Fibroblast of upper back skin (primary cell): ENCODE measurements around the gene TUBB.
"Not testable (repeated sequence)": the region's sequence is repeated elsewhere in the genome, so short reads cannot be mapped to it uniquely, and the experiment has no call there.

Source experiments
- DNase-seq: peaks from one replicate; pipeline ENCODE4 v3.0.0-alpha.2; 2013

TUBB gene

GRCh38 chr6:30687659-30688431, 32.3 kb upstream of the TUBB start:
- peak; percentile 42 for DNase-seq

DNA sequence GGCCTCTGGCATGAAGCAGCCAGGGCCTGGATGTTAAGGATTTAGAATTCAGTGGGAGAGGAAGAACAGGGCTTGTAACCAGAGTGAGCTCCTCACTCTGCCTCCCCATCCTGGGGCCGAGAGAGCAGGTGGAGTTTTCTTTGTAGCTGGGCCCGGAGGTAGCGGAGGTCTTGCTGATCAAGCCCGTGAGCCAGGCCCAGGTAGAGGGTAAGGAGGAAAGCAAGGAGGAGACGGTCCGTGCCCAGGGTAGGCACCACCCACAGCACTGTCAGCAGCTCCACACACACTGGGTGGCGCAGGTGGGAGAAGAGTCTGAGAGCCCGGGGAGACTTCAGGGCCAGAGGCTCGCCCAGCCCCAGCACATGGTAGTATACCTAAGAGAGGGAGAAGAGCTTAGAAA, 31.6 kb upstream of the TUBB start:
- no peak for DNase-seq

DNA sequence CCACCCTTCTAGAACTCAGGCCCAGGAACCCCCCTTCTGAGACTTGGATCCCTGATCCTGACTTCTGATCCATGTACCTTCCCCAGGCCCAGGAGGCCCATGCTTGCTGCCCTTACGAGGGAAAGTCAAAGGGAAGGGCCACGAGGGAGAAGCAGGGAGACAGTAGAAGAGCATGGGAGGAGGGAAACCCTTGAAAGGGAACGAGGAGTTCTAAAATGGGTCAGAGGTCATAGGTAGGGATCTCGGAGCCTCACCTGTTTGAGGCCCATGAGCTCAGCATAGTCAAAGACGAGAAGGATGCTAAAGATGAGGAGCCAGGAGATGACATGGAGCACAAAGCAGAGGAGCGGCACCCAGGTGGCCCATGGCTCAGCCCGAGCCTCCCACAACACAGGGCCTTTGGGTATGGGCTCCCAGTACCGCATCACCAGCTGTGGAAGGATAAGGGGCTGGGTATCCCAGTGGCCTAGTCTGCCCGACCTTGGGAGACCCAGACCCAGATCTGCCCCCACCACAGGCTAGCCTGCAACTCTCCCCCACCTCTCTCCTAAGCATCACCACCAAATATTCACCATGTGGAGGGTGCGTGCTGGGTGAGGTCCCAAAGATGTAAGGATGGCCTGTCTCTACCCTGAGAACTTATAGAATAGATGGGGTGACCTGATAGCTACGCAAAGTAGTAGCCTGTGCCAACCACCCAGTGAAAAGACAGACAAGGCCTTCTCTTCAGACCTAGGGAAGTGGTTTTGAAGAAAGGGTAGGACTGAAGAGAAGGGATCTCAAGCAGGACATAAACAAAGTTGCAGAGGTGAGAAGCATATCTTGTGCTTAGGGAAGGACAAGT, 30.9 kb upstream of the TUBB start:
- DNase-seq, result no peak

GRCh38 chr6:30689985-30690384, 30.2 kb upstream of the TUBB start:
- no peak for DNase-seq

GRCh38 chr6:30690403-30691207, 29.5 kb upstream of the TUBB start, which contains the start of gene NRM:
TSS of gene NRM (minus strand) at chr6:30690984. CDS start at chr6:30690974, 10 bp downstream.
- peak; percentile 84 for DNase-seq

DNA sequence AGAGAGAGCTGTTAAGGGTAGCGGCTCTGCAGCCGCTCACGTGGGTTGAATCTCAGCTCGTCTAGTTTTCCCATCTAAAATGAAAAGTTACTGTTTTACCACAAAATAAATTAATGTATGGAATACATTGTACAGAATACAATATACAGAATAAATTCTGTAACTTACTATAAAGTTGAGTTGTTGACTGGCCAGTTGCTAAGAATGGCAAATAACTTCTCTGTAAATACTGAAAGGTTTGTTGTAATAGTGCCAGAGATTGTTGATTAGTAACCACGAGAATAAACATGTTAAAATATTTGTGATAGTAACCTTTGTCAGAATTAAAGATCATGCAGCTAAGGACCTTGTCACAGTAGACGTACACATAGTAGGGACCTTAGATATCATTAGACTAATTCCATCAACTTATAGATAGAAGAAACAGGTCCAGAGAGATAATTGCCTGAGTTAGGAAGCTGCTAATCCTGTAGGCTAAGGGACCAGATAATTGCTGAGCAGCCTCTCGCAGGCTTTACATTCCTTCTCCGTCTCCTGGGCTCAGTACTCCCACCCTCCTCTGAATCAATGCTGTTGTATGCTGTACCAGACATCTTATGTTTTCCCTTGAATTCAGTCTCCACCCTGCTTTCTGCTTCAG, 28.8 kb upstream of the TUBB start:
- no peak for DNase-seq

DNA sequence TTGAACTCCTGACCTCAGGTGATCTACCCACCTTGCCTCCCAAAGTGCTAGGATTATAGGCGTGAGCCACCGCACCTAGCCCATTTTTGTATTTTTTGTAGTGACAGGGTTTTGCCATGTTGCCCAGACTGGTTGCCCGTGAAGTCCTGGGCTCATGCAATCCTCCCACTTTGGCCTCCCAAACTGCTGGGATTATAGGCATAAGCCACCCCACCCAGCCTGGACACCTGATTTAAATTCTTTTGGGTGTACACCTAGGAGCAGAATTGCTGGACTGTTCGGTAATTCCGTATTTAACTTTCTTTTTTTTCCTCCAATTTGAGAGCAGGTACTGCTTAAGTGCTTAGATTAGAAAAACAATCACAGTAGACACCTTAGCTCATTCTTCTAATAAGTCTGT, 23.7 kb upstream of the TUBB start:
- no peak for DNase-seq

DNA sequence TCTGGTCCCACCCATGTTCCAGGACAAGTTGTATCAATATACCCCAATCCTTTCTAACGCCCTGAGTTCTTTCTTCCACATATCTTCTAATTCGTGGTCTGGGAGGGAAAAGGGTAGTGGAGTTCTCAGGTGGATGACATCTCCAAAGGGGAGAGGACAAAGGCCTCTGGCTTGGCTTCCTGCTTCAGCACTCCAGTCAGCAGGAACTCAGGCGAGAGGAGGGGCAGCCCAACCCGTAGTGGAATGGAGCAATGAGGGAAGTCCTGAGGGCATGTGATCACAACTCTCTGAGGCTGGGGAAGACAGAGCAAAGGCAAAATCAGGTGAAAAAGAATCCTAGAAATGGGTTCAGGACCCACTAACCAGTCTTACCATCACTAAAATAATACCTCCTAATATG, 19.8 kb upstream of the TUBB start:
- no peak for DNase-seq

GRCh38 chr6:30703011-30703410, 17.1 kb upstream of the TUBB start:
- DNase-seq, result no peak

- no peak for DNase-seq
Observed at GRCh38 chr6:30703821-30704220, 16.3 kb upstream of the TUBB start.

- no peak for DNase-seq
Observed at GRCh38 chr6:30705620-30706019, 14.5 kb upstream of the TUBB start.

GRCh38 chr6:30707281-30707850, 12.8 kb upstream of the TUBB start:
- DNase-seq, result no peak

DNA sequence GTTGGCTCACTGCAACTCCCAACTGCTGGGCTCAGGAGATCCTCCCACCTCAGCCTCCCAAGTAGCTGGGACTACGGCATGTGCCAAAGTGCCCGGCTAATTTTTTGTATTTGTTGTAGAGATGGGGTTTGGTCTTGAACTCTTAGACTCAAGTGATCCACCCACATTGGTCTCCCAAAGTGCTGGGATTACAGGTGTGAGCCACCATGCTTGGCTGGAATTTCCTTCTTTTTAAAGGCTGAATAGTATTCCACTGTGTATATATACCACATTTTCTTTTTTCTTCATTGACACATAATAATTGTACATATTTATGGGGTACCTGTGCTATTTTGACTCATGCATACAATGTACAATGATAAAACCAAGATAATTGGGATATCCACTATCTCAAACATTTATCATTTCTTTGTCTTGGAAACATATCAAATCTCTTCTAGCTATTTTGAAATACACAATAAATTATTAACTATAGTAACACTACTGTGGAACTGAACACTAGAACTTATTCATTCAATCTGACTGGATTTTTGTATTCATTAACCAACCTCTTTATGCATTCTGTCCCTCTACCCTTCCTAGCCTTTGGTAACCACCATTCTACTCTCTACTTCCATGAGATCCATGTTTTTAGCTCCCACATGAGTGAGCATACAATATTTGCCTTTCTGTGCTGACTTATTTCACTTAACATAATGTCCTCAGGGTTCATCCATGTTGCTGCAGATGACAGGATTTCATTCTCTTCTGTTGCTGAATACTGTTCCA, 10.9 kb upstream of the TUBB start:
- DNase-seq, result no peak

DNA sequence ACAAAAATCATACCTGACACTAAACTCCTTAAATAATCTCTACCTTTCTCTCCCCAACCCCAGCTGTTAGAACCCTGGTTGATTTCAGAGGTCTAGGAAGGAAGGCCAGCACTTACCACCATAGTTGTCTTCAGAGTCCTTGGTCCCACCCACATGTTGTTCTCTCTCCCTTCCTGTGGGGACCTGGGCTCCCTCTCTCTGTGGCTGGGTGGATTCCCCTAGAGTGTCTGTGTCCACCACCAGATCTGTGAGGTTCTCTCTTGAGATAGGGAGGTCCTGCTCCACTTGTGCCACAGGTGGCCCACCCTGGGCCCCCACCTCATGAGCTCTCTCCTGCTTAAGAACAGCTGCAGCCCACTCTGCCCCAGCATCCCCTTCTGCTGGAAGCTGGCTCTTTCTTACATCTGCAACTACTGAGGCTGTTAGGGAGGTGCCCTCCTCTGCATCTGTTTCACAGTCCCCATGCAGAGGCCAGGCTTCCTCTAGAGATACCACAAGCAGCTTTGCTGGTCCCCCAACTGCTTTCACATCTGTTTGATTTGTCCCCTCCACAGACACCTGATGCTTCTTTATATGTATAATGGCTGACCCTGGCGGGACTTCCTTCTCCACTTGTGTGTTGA, 8.3 kb upstream of the TUBB start:
- no peak for DNase-seq

DNA sequence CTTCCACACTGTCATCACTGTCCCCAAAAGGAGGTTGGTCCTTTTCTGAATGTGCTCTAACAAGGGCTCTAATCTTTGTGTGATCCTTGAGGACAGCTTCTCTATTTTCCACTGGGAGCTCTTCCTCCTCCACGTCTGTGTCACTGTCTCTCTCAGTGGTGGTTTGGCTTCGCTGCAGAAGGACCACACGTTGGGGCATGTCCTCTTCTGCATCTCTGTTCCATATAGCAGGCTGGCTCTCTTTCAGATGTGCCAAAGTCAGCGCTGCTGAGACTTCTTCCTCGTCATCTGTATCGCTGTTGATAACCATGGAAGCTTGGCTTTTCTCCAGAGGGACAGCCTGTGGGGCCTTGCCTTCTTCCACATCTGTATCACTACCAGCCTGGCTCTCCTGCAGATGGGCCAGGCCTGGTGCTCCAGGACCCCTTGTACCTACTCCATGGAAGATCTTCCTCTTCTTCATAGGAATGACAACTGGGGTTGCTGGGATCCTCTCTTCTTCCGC, 7.7 kb upstream of the TUBB start:
- DNase-seq, result no peak

DNA sequence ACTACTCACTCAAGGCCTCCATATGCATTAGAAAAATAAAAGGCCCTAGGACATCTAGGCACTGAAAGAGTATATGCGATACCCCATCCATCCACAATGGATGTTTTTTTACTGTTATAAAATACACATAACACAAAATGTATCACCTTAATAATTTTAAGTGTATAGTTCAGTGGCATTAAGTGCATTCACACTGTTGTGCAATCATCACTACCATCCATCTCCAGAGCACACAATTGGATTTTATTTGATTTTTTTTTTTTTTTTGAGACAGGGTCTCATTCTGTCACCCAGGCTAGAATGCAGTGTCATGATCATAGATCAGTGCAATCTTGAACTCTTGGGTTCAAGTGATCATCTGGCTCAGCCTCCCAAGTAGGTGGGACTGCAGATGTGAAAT, 5.9 kb upstream of the TUBB start:
- no peak for DNase-seq

GRCh38 chr6:30716879-30717128, 3.3 kb upstream of the TUBB start:
- no peak for DNase-seq

- DNase-seq, result peak; percentile 100
Observed at GRCh38 chr6:30717129-30717844, 2.9 kb upstream of the TUBB start, which contains the start of gene MDC1. TSS of gene MDC1 (minus strand) at chr6:30717281. CDS start at chr6:30715175, 2,106 bp downstream.

- not testable (repeated sequence) for DNase-seq
Observed at GRCh38 chr6:30717845-30718720, 2.1 kb upstream of the TUBB start.
